MV-4-11 (cell line): ENCODE data around the gene MTTP.

Experiments used
- DNase-seq: peaks from one replicate; lab custom pipeline; 2025; lab: John Stamatoyannopoulos, UW

The MTTP gene

DNA sequence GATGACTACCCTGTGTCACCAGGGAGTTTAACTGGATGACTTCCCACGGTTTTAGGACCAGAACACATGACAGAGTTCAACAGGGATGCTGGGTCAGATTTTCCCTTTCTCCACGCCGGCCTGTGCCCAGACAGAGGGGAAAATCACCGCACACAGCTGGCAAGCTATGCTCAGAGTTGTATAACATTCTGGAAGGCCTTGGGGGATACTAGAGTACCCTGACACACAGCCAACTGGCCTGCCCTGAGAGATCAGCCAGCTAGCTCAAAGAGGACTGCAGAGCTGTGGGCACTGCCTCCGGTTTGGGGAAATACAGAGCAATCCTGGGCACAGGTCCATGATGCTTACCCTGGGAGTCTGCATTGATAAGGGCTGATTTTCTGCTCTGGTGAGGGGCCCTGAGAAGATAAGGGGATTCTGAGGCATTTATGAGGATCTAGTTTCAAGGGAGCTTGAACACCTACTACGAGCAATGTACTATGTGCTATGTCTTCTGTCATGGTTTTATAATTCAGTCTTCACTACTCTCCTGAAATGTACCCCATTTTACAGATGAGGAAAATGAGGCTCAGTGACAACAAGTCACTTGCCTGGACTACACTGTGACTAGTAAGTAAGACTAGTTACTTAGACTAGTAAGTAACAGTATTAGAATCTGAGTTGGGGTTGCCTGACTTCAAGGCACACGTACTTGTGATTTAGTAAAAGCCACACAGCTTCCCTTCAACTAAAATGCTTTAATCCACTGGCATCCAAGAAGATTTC, 68.3 kb downstream of the MTTP start:
- no peak for DNase-seq

DNA sequence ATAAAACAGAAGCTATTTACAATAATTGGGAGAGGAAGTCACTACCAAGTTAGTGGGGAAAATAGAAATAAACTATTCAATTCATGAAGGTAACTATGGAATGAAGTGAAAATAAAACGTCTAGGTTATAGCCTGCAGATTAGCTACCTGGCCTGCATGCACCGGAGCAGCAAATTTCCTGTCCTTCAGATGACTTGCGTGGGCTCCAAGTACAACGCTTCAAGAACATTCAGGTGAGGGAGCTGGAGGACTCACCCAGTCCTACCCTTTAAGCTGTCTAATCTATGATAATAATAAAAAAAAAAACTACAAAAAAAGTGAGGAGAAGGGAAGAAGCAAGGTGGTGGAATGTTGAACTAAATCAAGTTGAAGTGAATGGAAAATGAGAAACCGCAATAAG, 69.8 kb downstream of the MTTP start:
- DNase-seq, result no peak

DNA sequence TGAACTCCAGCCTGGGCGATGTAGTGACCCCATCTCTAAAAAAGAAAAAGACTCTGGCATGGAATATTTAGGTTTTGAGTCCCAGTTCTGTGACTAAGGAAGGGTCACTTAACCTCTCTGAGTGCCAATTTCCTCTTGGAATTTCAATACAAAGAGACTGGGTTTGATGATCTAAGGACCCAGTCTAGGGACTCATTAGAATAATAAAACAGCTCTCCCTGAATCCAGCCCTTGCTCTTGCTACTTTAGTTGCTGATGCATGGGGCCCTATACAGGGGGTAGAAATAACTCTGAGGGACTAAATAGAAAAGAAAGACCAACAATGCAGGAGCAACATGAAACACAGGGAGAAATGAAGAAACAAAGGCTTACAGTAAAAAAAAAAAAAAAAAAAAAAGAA, 70.4 kb downstream of the MTTP start:
- no peak for DNase-seq

DNA sequence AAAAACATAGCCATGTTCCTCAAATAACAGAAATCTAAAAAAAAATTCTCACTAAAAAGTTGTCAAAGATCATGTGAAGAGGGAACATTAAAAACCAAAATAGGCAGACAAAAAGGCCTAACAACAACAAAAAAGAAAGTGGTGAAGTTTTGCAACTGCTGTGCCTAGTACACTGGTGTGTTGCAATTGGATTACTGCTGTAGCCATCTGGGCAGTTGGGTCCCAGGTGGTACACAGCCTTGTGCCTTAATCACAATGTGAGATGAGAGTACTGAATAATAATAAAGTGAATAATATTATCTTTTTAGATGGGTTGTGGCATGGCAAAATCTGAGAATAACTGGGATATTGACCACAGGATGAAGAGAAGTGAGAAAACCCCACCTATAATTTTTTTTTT, 71.0 kb downstream of the MTTP start:
- DNase-seq, result peak; percentile 14

DNA sequence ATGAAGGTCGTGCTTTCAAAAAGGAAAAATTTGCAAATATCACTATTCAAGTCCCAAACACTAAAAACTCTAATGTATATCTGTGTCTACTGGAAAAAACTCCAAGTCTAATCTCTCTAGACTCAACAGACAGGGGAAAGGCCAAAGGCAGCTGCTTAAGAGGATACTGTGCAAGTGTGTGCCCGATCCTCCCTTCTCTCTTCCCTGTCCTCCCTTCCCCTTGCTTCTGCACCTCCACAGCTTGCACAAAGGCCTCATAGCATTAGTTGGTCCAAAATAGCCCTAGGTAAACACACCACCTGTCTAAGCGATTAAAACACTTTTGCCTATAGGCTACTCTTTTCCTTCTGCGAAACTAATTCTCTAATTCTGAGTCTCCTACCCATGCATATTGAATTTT, 72.4 kb downstream of the MTTP start:
- no peak for DNase-seq

DNA sequence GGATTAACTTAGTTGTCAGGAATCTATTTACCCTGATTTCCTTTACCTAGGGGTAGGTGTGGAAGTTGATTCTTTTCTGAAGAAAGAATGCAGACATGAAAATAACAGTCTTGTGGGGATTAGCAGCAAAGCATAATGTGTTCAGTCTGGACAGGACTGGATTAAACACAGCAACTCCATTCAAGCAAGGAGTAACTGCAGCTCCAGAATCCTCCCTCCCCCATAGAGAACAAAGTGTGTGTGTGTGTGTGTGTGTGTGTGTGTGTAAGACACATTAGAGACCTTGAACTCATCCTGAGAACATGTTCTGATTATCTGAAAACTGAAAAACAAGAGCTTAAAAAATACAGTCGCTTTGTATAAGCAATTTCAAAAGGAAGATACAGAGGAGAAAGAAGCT, 73.7 kb downstream of the MTTP start:
- no peak for DNase-seq

DNA sequence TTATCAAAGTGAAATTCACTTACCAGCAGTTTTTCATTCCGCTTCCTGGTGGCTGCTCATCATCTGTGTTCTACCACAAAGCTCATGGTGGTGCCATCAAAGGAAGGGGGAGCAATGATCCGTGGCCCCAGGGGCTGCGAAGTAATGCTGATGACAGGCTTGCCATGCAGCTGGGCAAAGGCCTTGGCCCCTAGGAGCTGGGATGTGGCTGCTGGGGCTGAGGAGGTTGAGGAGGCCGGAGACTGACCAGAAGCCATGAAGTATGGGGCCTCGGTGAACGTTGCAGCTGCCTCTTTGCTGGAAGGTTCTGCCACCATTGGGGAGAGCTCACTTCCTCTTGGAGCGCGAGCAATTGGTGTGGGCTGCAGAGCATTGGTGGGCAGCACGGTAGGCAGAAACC, 74.6 kb downstream of the MTTP start:
- DNase-seq, result no peak

DNA sequence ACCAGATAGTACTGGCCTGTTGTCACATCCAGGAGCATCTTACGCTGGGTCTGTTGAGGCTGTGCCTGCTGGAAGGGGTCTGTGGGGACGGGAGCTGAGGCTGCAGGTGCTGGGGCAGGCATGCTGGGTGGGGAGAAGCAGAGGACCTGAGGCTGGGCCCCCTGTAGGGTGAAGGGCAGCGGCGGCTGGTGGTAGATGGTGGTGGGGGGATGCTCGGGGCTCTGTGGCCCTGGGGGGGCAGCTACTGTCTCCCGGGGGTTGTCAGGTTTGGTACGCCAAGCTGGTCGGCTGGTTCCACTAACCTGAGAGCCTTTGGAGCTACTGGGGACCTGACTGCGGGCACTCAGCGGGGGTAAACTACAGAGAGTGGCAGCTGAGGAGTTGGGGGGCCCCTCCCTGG, 75.2 kb downstream of the MTTP start:
- DNase-seq, result no peak

DNA sequence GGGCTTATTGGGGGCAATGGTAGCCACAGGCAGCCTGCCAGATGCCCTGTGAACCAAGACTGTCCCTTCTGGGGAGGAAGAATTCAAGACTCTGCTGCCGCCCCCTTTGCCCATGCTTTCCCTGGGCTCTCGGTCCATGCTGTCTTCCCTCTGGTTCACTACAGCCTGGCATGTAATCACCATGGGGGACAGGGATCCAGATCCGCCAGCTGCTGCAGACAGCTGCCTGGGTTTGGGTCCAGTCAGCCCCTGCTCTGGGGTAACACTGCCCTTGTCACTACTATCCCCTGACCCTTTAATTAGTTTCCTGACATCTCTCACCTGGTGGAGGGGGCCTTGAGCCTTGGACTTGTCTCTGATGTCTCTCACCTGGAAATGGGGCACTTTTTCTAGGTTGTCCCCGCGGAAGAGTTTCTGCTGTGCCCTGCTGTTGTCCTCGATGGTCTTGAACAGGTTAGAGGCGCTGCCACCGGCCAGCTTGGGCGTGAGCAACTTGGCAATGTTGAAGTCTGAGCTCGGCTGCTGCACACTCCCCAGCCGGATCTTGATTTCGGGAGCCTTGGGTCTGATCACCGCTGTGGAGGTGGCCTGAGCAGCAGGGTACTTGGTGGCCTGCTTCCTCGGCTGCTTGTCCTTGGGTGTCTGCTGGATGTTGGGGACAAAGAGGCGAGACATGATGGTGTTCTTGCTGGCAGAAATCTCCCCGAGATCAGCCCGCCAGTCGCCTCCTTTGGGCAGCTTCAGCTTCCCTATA, 76.6 kb downstream of the MTTP start:
- DNase-seq, result no peak

DNA sequence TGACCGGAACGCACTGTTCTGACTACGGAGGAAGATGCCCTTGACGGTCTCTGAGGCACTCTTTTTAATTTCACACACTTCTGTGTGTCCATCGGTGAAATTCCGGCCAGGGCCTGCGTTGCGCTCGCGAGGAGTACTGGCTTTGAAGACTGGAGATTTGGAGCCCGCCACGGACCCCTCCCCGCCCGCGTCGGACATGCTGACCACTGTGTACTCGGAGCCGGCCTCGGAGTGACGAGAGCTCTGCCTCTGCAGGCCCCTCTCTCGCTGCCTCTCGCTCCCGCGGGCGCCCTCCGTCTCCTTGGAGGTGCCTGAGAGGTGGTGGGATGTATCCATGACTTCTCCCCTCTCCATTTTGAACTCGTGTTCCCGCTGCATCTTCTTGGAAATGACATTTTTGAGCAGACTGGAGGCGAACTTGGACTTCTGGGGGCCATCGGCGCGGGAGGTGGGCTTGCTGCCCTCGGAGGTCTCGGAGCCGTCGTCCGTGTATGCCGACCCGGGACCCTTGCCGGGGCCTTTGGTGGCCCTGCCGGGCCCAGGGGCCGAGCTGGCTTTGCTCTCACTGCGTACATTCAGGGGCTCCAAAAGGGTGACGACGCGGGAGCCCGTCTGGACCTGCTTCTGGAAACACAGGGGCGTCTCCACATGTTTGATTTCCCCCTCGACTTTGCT, 77.3 kb downstream of the MTTP start:
- DNase-seq, result no peak

DNA sequence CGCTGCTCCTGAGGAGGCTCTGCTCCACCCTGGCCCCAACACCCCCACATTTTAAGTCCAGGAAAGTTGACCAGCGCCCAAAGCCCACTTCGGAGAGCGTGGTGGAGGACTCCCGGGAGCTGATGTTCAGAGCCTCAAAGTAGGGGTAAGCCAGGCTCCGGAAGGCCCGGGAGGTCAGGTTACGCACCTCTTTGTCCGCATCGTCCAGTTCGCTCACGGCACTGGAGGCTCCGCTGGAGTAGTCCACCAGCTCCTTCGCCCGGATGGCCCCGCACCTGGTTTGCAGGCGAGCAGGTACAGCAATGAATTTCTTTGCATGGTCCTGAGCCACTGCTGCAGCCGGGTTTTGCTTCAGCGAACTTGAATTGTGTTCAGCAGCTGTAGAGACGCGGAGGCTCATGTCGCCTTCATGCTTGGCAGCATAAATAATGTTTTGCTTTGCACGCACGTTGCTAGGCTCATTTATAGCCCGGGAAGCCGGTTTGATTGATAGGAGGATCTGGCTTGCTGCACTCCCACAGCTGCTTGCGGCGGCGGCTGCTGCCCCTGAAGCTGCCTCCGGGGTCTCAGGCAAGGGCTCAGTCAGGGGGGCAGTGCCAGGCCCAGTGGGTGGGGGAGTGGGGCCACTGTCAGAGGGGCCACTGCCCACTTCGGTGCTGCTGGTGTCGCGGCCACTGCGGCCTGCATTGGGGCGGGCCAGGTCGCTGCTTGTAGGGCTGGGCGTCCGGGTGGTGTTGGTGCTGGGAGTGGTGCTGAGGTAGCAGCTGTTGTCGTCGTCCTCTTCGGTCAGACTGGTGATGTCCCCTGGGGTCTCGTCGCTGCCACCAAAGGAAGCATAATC, 78.2 kb downstream of the MTTP start:
- no peak for DNase-seq

DNA sequence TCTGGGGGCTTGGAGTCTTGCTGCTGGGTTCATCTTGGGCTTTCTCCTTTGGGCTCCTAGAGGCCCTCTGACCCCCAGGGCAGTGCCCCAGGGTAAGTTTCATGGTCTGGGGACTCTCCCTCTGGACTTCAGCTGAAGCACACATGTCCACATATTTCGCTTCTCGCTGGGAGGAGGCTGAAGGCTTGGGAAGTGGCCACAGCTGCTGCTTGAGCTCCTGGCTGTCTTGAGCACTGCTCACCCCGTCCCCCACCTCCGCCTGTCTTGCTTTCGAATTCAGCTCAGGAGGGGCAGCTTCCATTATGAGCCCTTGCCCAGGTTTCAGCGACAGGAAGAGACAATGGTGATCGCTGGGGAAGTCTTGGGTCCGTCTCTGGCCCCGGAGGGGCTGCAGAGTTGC, 79.3 kb downstream of the MTTP start:
- DNase-seq, result no peak

DNA sequence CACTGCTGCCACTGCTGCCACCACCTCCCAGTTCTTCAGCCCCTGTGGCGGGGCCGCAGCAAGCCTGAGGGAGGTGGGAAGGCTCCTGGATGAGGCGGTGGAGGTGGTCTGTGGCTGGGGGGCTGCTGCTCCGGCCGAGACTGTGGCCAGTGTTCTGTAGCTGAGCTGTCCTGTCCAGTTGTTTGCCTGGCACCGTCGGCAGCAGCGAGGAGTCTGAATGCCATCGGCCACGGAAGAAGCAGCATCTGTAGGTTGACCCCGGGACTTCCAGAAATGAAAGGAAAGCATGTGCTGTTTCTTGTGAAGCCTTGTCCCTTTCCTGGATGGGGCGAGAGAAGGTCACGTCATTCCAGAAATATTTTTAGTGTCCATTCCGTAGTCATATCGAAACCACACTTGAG, 79.7 kb downstream of the MTTP start:
- no peak for DNase-seq

DNA sequence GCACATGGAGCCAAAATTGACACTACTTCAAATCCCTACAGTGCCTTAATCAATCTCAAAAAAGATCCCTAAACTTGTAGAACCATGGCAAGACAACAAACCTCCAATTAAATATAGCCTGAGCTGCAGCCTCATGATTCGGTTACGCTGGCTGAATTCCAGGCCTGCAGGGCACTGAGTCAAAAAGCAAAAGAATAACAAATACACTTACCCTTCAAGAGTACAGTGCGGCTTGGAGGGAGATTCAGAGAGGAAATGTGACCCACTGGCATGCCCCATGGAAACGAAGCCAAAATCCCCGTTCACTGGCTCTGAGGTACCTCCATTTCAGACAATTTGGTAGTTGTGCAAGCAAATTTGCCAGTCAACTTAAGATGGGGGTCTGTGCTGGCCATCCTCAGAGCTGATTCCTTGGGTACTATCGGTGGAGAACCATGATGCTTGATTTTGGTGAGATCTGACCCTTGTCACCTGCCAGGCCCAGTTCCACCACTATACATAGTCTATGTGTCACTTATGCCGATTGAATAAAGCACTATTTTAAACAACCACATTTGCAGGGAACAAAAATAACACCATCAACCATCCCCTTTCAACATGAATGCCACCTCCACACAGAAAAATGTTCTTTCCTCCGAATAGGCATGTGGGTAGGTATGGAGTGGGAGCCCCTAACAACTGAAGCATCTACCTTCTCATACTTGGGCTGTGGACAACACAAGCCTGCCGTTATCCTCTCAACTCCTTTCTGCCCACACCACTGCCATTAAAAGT, 80.9 kb downstream of the MTTP start:
- DNase-seq, result no peak

DNA sequence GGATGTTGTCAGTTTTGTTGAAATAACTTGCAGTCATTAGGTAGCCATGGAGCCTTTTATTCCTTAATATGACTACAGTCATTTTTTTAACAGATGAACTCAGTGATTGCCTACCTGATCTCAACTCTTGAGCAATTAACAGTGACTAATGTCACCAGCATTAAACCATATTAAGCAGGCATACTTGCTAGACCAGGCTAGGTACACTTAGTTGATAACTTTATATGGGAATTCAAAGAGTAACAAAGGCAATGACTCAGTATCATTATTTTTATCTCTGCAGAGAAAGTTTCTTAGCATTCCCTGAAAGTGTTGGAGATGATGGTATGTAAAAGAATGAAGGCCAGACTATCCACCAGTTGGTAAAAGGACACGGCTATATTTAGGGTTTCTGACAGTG, 83.2 kb downstream of the MTTP start, which contains the start of gene C4orf54:
Gene C4orf54 (minus strand): TSS at position 31 of the 400 bp plus-strand sequence. CDS start 3,180 bp downstream, outside the sequence.
- no peak for DNase-seq

DNA sequence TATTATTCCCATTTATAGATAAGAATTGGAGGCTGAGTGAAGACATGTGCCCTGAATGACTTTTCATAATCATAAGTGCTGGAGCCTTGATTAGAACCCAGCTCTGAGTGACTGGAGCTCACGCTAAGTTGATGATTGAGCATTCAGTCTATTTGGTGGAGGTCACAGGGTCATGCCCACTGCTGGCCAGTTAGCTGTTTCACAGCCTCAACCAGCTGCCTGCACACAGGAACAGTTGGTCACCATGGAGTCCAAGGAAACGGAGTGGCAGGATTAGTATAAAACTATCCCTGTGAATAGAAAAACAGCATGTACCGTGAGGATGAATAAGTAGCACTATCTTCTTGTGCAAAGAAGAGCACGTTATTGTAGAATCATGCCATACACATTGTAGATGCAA, 84.0 kb downstream of the MTTP start:
- DNase-seq, result no peak

DNA sequence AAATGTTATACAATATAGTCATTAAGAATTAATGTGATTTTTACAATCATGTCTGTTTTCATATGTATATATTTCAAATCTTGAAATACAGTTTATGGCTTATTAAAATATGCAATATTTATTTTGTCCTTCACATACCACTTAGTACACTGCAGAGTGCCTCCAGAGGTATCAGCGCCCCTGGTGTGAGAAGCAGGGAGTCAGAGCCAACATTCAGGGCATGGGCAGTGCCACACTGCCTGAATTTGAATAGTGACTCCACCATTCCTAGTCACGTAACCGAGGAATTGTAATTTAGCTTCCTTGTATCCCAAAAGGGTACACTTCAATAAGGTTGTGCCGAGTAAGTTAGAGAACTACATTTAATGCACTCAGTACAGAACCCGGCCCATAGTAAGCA, 87.3 kb downstream of the MTTP start:
- no peak for DNase-seq

DNA sequence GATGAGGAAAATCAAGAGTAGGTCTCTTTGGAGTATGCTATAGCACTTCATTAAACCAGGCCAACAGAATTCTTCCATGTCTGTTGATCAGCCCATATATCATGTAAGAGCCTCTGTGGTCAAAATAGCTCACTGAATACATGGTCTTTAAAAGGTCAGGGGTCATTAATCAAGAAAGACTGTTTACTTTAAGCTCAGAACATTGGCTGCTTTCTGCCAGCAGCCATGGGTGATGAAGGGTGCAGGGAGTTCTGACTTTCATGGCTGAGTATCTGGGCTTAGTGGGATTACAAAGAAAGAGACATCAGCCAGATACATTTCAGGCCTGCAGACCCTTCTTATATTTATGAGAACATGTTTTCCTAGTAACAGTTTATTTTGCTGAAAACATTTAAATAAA, 90.1 kb downstream of the MTTP start:
- DNase-seq, result no peak

DNA sequence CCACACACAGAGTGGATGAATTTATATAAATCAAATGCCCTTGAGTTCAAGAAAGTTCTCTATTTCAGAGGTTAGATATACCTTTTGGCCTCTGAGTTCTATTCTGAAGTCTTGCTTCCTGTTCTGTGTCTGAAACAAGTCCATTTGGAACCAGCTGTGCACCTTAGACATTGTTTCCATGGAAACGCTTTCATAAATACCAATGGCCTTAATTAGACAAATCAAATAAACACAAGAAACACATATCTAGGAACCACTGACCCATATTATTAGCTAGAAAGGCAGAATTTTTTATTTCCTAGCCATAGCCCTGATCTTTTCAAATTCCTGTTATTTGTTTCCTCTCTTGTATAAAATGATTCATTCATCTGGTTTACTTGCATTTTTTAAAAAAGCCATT, 91.4 kb downstream of the MTTP start:
- DNase-seq, result no peak

DNA sequence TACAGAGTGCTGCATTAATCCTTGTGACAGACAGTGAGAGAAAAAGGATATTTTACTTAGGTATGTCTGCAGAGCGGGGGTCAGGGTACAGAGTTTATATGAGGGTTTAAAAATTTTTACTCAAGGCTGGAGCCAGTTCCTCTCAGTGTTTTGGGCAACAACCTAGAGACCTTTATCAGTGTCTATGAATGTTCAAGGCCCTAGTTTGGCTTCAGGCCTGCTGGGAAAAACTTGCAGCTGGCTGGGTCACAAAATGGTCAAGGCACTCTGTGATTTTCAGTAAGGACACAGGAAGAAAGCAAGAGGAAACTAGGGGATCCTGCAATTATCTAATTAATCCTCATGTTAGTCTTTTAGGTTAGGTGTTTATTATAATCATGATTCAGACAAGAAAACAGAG, 93.8 kb downstream of the MTTP start:
- DNase-seq, result no peak

DNA sequence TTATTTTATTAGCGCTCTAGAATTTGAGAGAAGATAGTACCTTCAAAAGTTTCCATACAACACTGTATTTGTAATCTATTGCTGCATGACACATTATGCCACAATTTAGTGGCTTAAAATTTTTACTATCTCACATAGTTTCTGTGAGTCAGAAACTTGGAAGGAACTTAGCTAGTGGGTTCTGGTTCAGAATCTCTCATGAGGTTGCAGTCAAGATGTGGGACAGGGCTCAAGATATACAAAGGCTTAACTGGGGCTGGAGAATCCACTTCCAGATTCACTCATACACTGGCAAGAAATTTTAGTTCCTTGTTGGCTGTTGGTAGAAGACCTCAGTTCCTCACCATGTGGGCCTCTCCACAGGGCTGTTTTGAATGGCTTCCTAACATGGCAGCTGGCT, 94.5 kb downstream of the MTTP start:
- DNase-seq, result no peak
